ENCODE data around the gene RILPL2. TPM values are rescaled to one million over a fixed set of nuclear protein-coding genes. Genes with fewer than 3 reads are reported as not detected.
"Not testable (repeated sequence)": the region's sequence is repeated elsewhere in the genome, so short reads cannot be mapped to it uniquely, and the experiment has no call there.

The RILPL2 gene
- total RNA-seq, 1 donor from 2014 or later = 1.9 TPM

GRCh38 chr12:123401753-123402683, 34.5 kb downstream of the RILPL2 start:
- DNase-seq = no peak

DNA sequence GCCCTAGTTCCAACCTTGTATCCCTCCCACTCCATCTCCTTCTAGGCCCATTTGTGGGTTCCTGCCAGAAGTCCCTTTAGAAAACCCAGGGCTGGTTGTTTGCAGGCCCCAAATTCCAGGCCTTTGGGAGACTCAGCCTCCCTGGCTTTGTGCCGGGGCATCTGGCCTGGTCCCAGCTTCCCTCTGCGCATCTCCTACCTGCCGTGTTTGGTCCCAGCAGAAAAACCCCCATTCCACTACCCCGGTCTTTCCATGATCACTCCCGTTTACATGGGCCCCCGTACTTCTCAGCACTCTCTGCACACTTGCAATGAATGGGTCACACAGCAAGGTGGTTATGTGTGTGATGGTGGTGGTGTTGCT, 37.2 kb downstream of the RILPL2 start:
- no peak for DNase-seq

DNA sequence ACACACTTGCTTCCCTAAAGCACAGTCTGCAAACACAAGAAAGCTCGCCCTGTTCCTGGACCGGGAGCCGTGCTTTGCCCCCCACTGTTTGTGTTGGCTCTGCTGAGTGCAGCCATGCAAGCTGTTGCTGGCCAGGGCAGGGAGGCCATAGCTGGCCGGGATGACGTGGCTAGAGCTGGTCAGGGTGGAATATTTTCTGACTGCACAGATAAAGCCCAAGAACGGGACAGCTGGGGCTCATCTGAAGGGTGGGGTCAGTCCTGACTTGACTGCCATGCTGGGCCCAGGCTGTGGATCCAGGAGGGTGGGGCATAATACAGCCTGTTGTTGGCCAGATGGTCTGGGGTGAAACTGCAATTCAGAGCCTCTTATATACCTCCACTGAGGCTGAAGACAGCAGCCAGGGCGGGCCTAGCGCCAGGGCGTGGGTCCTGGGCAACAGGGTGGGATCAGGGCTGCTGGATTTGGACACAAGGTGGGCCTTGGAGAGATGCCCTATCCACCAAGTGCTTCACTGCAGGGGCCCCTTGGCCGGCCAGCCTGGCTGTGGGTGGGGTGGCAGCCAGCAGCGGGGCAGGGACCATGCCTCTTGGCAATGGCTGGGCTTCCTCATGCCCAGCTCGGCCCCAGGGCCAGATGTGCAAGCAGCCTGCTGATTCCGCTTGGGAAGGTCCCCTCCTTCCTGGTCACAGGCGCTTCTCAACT, 37.8 kb downstream of the RILPL2 start:
- no peak for DNase-seq

DNA sequence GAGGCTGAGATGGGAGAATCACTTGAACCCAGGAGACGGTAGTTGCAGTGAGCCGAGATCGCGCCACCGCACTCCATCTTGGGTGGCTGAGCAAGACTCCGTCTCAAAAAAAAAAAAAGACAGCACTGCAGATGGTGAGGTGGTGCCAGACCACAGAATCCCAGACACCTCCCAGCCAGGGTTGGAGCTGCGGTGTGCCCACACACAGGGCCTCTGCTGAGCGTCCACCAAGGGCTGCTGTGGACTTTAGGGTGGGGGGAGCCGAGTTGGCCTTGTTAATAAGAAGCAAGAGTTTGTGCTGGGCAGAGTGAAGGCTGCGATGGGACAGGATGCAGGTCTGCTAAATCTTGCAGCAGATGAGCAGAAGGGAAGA, 38.3 kb downstream of the RILPL2 start:
- DNase-seq = no peak

- no peak for DNase-seq
These were observed 39.1 kb downstream of the RILPL2 start for GRCh38 chr12:123397400-123397799.

GRCh38 chr12:123396954-123397353, 39.5 kb downstream of the RILPL2 start:
- DNase-seq = no peak

DNA sequence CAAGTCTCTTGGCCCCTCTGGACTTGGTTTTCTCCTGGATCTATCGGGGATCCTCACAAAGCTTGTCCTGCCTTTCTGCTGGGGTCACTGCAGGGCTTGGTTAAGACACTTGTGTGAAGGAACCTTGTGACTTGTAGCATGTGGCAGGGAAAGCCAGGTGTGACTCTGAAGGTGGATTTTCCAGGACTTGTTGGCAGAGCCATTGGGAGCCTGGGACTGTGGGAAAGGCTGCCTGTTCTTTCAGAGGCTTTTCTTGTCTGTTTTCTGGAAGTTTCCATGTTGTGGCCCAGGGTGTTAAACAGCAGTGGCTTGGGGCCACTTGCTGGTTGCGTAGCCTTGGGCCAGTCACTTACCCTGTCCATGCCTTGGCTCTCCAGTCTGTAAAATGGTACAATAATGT, 39.9 kb downstream of the RILPL2 start:
- DNase-seq = no peak

DNA sequence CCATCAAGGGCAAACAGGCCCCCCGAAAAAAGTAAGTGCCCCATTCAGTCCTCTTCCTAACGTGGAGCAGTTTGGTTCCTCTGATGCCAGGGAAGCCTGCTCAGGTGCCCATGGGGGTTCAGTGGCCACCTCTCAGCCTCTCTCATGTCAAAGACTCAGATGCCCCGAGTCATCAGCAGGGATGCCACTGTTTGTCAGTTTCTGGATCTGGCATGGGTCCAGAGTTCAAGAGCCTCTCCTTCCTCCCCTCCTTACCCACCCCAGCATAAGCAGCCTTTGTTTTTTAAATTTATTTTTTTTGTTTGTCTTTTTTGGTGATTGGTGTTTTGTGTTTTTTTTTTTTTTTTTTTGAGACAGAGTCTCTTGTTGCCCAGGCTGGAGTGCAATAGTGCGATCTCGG, 41.2 kb downstream of the RILPL2 start:
- no peak for DNase-seq

DNA sequence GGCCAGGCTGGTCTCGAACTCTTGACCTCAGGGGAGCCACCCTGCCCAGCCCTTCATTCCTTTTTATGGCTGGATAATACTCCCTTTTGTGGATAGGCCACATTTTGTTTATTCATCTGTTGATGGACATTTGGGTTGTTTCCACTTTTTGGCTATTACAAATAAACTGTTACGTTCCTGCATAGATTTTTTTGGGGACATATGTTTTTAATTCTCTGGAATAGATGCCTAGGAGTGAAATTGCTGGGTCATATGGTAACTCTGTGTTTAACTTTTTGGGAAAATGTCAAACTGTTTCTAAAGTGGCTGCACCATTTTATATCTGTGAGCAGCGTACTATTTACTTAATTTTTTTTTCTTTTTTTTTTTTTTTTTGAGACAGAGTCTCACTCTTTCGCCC, 42.7 kb downstream of the RILPL2 start:
- peak; percentile 24 for DNase-seq

- DNase-seq = peak; percentile 84
These were observed 44.7 kb downstream of the RILPL2 start for GRCh38 chr12:123391546-123392343.

DNA sequence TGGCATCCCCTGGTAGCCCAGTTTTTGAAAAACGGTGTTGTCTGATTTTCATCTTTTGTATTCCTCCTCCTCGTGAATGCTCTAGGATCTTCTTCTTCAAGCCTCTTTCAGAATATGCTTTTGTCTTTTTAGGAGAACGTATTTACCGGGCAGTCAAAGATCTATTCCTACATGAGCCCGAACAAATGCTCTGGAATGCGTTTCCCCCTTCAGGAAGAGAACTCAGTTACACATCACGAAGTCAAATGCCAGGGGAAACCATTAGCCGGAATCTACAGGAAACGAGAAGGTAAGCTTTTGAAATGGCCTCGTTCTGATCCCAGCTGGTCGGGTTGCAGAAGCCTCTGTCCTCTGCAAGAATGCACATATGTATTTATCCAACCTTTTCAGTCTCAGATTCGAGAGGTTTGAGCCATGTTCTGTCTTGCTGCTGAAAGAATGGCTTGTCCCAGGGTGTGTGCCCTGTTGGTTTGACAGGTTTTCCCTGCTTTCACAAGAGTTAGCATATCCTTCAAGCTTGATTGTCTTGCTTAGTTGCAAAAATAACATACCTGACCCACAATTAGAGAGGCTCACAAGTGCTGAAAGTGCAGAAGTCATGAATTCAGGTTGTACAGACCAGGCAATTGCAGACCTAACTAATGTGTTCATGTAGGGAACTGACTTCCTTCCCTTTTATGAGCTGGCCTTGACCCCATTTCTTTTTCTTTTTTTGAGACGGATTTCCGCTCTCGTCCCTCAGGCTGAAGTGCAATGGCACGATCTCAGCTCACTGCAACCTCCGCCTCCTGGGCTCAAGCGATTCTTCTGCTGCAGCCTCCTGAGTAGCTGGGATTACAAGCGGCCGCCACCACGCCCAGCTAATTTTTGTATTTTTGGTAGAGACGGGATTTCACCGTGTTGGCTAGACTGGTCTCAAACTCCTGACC, 45.7 kb downstream of the RILPL2 start:
- DNase-seq = no peak

DNA sequence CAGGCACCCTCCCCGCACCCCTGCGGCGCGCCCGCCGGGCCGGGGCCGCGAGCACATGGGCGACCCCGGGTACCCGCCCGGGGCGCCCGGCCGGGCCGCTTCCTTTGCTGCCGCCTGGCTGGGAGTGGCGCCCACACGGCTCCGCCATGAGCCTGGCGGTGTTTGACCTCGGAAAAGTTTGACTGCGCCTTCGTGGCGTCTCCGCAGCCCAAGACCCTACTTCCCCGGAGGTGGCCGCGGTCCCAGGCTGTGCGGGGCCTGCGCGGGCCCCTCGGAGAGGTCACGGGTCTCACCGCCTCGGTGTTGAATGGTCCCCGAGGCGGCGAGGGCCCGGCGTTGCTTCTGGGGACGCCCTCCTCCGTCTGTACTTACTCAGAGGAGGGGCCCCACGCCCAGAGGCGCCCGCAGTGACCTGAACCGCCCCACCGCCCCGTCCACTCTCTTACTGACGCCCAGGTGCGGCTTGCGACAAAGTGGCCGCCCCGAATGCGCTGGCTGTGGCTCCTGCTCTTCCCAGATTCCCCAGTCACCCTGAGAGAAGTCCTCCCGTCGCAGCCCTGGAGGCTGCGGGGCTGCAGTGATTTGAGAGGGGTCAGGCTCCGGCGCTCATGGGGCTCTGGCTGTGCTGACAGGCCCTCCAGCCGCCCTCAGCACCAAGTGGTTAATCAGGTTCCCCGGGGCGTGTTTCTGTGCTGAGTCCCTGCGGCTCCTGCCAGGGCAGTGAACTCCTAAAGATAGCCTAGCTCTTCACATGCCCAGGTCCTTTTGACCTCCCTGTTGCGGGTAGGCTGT, 46.7 kb downstream of the RILPL2 start:
- no peak for DNase-seq

- no peak for DNase-seq
These were observed 47.4 kb downstream of the RILPL2 start for GRCh38 chr12:123388951-123389559.

- DNase-seq = peak; percentile 73
These were observed 48.1 kb downstream of the RILPL2 start for GRCh38 chr12:123388177-123388950.

DNA sequence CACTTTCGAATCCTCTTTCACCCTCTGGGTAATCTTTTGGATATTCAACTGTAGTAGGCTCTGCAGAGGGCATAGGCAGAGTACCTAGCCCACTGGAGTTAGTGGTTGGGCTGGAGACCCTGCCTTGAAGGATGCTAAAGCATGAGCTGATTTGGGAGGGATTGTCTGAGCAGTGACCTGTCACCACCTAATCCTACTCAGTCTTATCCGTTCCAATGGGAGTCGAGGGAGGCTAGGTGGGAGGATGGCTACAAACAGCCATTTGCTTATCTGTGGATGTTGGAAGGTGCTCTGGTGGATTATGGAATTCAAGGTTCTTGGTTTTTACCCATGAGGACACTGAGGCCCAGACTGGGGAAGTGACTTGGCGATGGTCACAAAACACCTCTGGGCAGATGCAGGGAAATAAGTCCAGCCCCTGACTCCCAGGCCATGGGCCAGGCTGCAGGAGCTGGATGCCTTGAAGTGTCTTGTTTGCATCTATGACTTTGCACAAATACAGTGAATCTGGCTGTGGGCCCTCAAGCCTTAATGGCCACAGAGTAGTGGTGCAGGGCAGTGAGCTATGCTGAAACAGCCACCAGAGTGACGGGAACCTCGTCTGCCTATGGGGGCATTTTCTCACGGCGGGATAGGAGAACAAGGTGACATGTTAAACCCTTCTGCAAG, 48.8 kb downstream of the RILPL2 start:
- no peak for DNase-seq

- not testable (repeated sequence) for DNase-seq
These were observed 50.9 kb downstream of the RILPL2 start for GRCh38 chr12:123385536-123385935.

DNA sequence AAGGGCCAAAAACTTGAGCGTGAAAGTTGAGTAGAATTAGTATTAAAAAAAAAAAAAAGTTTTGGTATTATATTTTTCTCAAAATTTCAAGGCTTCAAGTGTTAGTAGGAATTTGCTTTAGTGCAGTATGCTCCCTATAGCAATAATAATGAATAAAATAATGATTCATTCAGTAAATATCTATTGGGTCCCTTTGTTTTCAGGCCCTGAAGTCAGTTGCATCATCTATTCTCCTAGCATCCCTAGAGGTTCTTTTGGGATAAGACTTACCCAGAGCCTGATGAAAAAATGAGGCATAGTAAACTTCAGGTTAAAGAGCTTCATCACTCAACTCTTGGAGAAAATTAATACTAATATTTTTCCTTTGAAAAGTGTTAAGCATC, 51.5 kb downstream of the RILPL2 start:
- DNase-seq = no peak

GRCh38 chr12:123384318-123384993, 52.0 kb downstream of the RILPL2 start:
- no peak for DNase-seq
